ENCODE data around the gene PRKCA. TPM values are rescaled to one million over a fixed set of nuclear protein-coding genes. Genes with fewer than 3 reads are reported as not detected.

Gene PRKCA
- total RNA-seq, 1 experiment from 2014 or later: 20.7 TPM

GRCh38 chr17:66552371-66552770 is 250.0 kb downstream of the PRKCA start:
- Mint-ChIP-seq H3K27me3 (ENCODE audit: insufficient read depth, unreplicated experiment) (no peaks in the 10 kb centered on the region), H3K4me3 (ENCODE audit: unreplicated experiment) (no peak overlapping the region), H3K4me1 (ENCODE audit: insufficient read depth, unreplicated experiment) (peaks cover 6% of the 10 kb centered on the region), H3K9me3 (ENCODE audit: unreplicated experiment) (no peaks in the 10 kb centered on the region), H3K36me3 (ENCODE audit: insufficient read depth, unreplicated experiment) (no peaks in the 10 kb centered on the region), H3K27ac (ENCODE audit: low read depth, unreplicated experiment) (no peak overlapping the region)
- intact Hi-C loops (cut with micrococcal nuclease): no loop called here
- TF ChIP-seq CTCF (IDR thresholded peaks at IDR 0.05; ENCODE audit: unreplicated experiment): no peak
- no TSS peak for BruUV-seq (replicated peaks)
- CTCF ChIA-PET: interaction anchor here (1.2 to 2.2 kb wide), 2 partner anchors 14 to 22 kb away, joined by 3 to 12 read pairs; no protein-coding TSS in a partner anchor
- POLR2A ChIA-PET: interaction anchor here (0.7 kb wide), 1 partner anchor 9 kb away, joined by 3 read pairs; no protein-coding TSS in a partner anchor
- no peak for DNase-seq (ENCODE audit: unreplicated experiment)

- no peak for DNase-seq (ENCODE audit: unreplicated experiment)
These were observed 253.2 kb downstream of the PRKCA start for GRCh38 chr17:66555605-66556004.

GRCh38 chr17:66557200-66557599 is 254.8 kb downstream of the PRKCA start:
- ChIA-PET POLR2A (no interaction called here), CTCF (no interaction called here)
- no peak overlapping the region for H3K4me3 Mint-ChIP-seq (ENCODE audit: unreplicated experiment)
- BruUV-seq (replicated peaks): no TSS peak
- DNase-seq (ENCODE audit: unreplicated experiment): no peak
- TF ChIP-seq CTCF (IDR thresholded peaks at IDR 0.05; ENCODE audit: unreplicated experiment): no peak
- intact Hi-C loops (cut with micrococcal nuclease): no loop called here
- H3K27me3 Mint-ChIP-seq (ENCODE audit: insufficient read depth, unreplicated experiment): no peaks in the 10 kb centered on the region
- no peaks in the 10 kb centered on the region for H3K9me3 Mint-ChIP-seq (ENCODE audit: unreplicated experiment)
- no peak overlapping the region for H3K27ac Mint-ChIP-seq (ENCODE audit: low read depth, unreplicated experiment)
- no peaks in the 10 kb centered on the region for H3K36me3 Mint-ChIP-seq (ENCODE audit: insufficient read depth, unreplicated experiment)
- no peaks in the 10 kb centered on the region for H3K4me1 Mint-ChIP-seq (ENCODE audit: insufficient read depth, unreplicated experiment)

More at GRCh38 chr17:66555605-66556004, 253.2 kb downstream of the PRKCA start:
- ChIA-PET POLR2A (no interaction called here), CTCF (interaction anchor here (0.6 kb wide), 1 partner anchor 95 kb away, joined by 3 read pairs; no protein-coding TSS in a partner anchor)
- no peaks in the 10 kb centered on the region for H3K9me3 Mint-ChIP-seq (ENCODE audit: unreplicated experiment)
- no peaks in the 10 kb centered on the region for H3K27me3 Mint-ChIP-seq (ENCODE audit: insufficient read depth, unreplicated experiment)
- no peak overlapping the region for H3K27ac Mint-ChIP-seq (ENCODE audit: low read depth, unreplicated experiment)
- TF ChIP-seq CTCF (IDR thresholded peaks at IDR 0.05; ENCODE audit: unreplicated experiment): no peak
- no peaks in the 10 kb centered on the region for H3K4me1 Mint-ChIP-seq (ENCODE audit: insufficient read depth, unreplicated experiment)
- H3K4me3 Mint-ChIP-seq (ENCODE audit: unreplicated experiment): no peak overlapping the region
- intact Hi-C loops (cut with micrococcal nuclease): no loop called here
- no TSS peak for BruUV-seq (replicated peaks)
- H3K36me3 Mint-ChIP-seq (ENCODE audit: insufficient read depth, unreplicated experiment): no peaks in the 10 kb centered on the region

- no peaks in the 10 kb centered on the region for H3K27me3 Mint-ChIP-seq (ENCODE audit: insufficient read depth, unreplicated experiment)
- CTCF ChIA-PET: interaction anchor here (0.6 kb wide), 1 partner anchor 282 kb away, joined by 3 read pairs; no protein-coding TSS in a partner anchor
- TF ChIP-seq CTCF (IDR thresholded peaks at IDR 0.05; ENCODE audit: unreplicated experiment): no peak
- no peak for DNase-seq (ENCODE audit: unreplicated experiment)
- no peak overlapping the region for H3K27ac Mint-ChIP-seq (ENCODE audit: low read depth, unreplicated experiment)
- POLR2A ChIA-PET: no interaction called here
- intact Hi-C loops (cut with micrococcal nuclease): no loop called here
- no peaks in the 10 kb centered on the region for H3K4me1 Mint-ChIP-seq (ENCODE audit: insufficient read depth, unreplicated experiment)
- no peaks in the 10 kb centered on the region for H3K9me3 Mint-ChIP-seq (ENCODE audit: unreplicated experiment)
- no peak overlapping the region for H3K4me3 Mint-ChIP-seq (ENCODE audit: unreplicated experiment)
- no TSS peak for BruUV-seq (replicated peaks)
- H3K36me3 Mint-ChIP-seq (ENCODE audit: insufficient read depth, unreplicated experiment): no peaks in the 10 kb centered on the region
These were observed 255.5 kb downstream of the PRKCA start for GRCh38 chr17:66557886-66558285.

Measured in MCF 10A (cell line).